SJCRH30 (cell line): ENCODE results near the gene MTA1. TPM values are rescaled to one million over a fixed set of nuclear protein-coding genes. Genes with fewer than 3 reads are reported as not detected.

Source experiments
- DNase-seq, 2 experiments: peaks; one replicate each; pipeline ENCODE4 v3.0.0-alpha.2; 2015 to 2020
- H3K27ac ChIP-seq: fragments of 250-450 bp; sonication (Bioruptor Pico); 2 replicates; pipeline ENCODE4 v1.5.1; 2020; ENCODE audit warnings: mild to moderate bottlenecking, moderate library complexity
- H3K27me3 ChIP-seq: fragments of 250-450 bp; sonication (Bioruptor Pico); 2 replicates; pipeline ENCODE4 v1.5.1; 2020; ENCODE audit warnings: mild to moderate bottlenecking, moderate library complexity
- H3K36me3 ChIP-seq: fragments of 250-450 bp; sonication (Bioruptor Pico); 2 replicates; pipeline ENCODE4 v1.5.1; 2020; ENCODE audit warnings: mild to moderate bottlenecking, moderate library complexity
- H3K4me1 ChIP-seq: fragments of 250-450 bp; sonication (Bioruptor Pico); 2 replicates; pipeline ENCODE4 v1.5.1; 2020; ENCODE audit warnings: mild to moderate bottlenecking, moderate library complexity
- H3K4me3 ChIP-seq: fragments of 250-450 bp; sonication (Bioruptor Pico); 2 replicates; pipeline ENCODE4 v1.5.1; 2020; ENCODE audit warnings: mild to moderate bottlenecking, moderate library complexity
- H3K9me3 ChIP-seq: fragments of 250-450 bp; sonication (Bioruptor Pico); replicated peaks from 2 replicates; pipeline ENCODE4 v1.5.1; 2020; ENCODE audit warnings: mild to moderate bottlenecking, moderate library complexity
- total RNA-seq: library from RNA; depleted of rRNA; stranded (reverse); fragments of >200 nt; shearing (Covaris generic); gene quantifications from 2 replicates; pipeline ENCODE4 v1.2.3, GENCODE V29; 2014; rRNA removed

The MTA1 gene
- total RNA-seq, 1 experiment from 2014 or later = 117 TPM

GRCh38 chr14:105505101-105505500 is 85.5 kb downstream of the MTA1 start:
- Histone ChIP-seq H3K27ac (no peak overlapping the region), H3K4me3 (no peak overlapping the region), H3K9me3 (no peaks in the 10 kb centered on the region), H3K36me3 (no peaks in the 10 kb centered on the region), H3K27me3 (peaks cover 13% of the 10 kb centered on the region), H3K4me1 (peaks cover 7% of the 10 kb centered on the region)
- DNase-seq = no peak

- no peak overlapping the region for H3K4me3 ChIP-seq
- peaks cover 29% of the 10 kb centered on the region for H3K27me3 ChIP-seq
- H3K27ac ChIP-seq = no peak overlapping the region
- no peaks in the 10 kb centered on the region for H3K36me3 ChIP-seq
- DNase-seq = no peak
- peaks cover 1% of the 10 kb centered on the region; the same call in 1 of the 2 replicates for H3K4me1 ChIP-seq
- H3K9me3 ChIP-seq = no peaks in the 10 kb centered on the region
Observed at GRCh38 chr14:105507247-105507646, 87.6 kb downstream of the MTA1 start.

GRCh38 chr14:105508069-105508468 is 88.4 kb downstream of the MTA1 start:
- Histone ChIP-seq H3K4me1 (peaks cover 8% of the 10 kb centered on the region; the same call in 1 of the 2 replicates), H3K9me3 (no peaks in the 10 kb centered on the region), H3K4me3 (no peak overlapping the region), H3K27ac (no peak overlapping the region), H3K36me3 (no peaks in the 10 kb centered on the region), H3K27me3 (peaks cover 29% of the 10 kb centered on the region)
- no peak for DNase-seq

- DNase-seq = no peak
- H3K9me3 ChIP-seq = no peaks in the 10 kb centered on the region
Observed at GRCh38 chr14:105508601-105509000, 89.0 kb downstream of the MTA1 start.

GRCh38 chr14:105517096-105517495 is 97.5 kb downstream of the MTA1 start:
- Histone ChIP-seq H3K27me3 (peaks cover 2% of the 10 kb centered on the region; the same call in 1 of the 2 replicates), H3K9me3 (peaks cover 9% of the 10 kb centered on the region; the same call in 1 of the 2 replicates), H3K36me3 (no peaks in the 10 kb centered on the region), H3K27ac (no peak overlapping the region), H3K4me3 (no peak overlapping the region), H3K4me1 (peaks cover 8% of the 10 kb centered on the region; the same call in 1 of the 2 replicates)
- DNase-seq = no peak

More at GRCh38 chr14:105508601-105509000, 89.0 kb downstream of the MTA1 start:
- Histone ChIP-seq H3K4me1 (peaks cover 8% of the 10 kb centered on the region; the same call in 1 of the 2 replicates), H3K4me3 (no peak overlapping the region), H3K27me3 (peaks cover 29% of the 10 kb centered on the region), H3K36me3 (no peaks in the 10 kb centered on the region), H3K27ac (no peak overlapping the region)

GRCh38 chr14:105519946-105520698 is 100.5 kb downstream of the MTA1 start:
- Histone ChIP-seq H3K36me3 (no peaks in the 10 kb centered on the region), H3K9me3 (peaks cover 6% of the 10 kb centered on the region; the same call in 1 of the 2 replicates), H3K4me1 (no peaks in the 10 kb centered on the region), H3K27ac (no peak overlapping the region), H3K27me3 (no peaks in the 10 kb centered on the region), H3K4me3 (no peak overlapping the region)
- no peak for DNase-seq

Other genes starting within 250 kb of the MTA1 start
- 65.9 and 92.3 TPM in 2 replicates for gene NUDT14, start 238.5 kb upstream of the MTA1 start, total RNA-seq
- gene BTBD6, start 171.3 kb upstream of the MTA1 start, total RNA-seq = not detected in 2 replicates
- gene BRF1, start 118.8 kb upstream of the MTA1 start, total RNA-seq = 29.3 and 31.4 TPM in 2 replicates
- 33.4 and 43.4 TPM in 2 replicates for gene PACS2, start 105.1 kb upstream of the MTA1 start, total RNA-seq
- gene TEX22, start 21.3 kb upstream of the MTA1 start, total RNA-seq = 0.06 and 0.20 TPM in 2 replicates
- 68.2 and 71.7 TPM in 2 replicates for gene CRIP2, start 55.0 kb downstream of the MTA1 start, total RNA-seq
- gene CRIP1, start 67.1 kb downstream of the MTA1 start, total RNA-seq = 0.14 TPM in 1 of 2 replicates, not detected in the other
- 30.9 and 37.4 TPM in 2 replicates for gene TEDC1, start 71.4 kb downstream of the MTA1 start, total RNA-seq
- 4.4 and 4.8 TPM in 2 replicates for gene TMEM121, start 106.8 kb downstream of the MTA1 start, total RNA-seq